Stimulated activated naive CD4-positive, alpha-beta T cell (primary cell): ENCODE results near the gene BRD7.

Experiments
- DNase-seq, 6 experiments: peaks; one replicate each; lab custom pipeline; 2025; lab: John Stamatoyannopoulos, UW

The BRD7 gene

DNA sequence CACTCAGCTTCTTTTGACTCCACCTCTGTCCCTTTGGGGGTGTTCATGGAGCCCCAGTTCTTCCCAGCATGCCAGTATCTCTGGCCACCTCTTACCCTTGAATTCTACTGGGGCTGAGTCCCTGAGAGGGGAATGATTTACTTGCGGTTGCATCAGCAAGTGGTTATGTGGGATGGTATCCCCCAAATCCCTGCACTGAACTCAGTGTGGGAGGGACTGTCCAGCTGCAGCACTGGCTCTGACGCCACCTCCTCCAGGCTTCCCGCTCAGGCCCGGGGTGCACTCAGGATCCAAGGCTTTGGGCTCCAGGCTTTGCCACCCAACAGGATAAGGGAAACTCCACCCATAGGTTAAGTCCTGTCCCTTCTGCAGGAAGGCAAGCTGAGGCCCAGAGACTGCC lies 21.1 kb upstream of the BRD7 start:
- no peak for DNase-seq

DNA sequence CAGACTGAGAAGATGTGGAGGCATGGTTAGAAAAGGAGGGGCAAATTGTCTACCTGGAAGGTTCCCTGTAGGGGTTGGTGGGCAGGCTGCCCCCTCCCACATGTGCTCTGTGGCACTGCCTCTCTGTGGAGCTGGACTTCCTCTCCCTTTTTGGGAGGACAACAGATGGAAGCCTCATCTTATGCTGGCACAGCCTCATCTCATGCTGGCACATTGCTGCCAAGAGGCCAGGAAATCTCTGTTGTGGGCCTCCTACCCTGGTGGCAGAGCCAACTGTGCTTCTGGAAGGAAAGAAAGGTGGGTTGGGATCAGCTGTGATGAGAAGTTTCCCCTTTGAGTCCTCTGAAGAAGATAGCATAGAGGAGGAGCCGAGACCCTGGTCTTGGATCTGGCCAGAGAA lies 19.7 kb upstream of the BRD7 start:
- no peak for DNase-seq

DNA sequence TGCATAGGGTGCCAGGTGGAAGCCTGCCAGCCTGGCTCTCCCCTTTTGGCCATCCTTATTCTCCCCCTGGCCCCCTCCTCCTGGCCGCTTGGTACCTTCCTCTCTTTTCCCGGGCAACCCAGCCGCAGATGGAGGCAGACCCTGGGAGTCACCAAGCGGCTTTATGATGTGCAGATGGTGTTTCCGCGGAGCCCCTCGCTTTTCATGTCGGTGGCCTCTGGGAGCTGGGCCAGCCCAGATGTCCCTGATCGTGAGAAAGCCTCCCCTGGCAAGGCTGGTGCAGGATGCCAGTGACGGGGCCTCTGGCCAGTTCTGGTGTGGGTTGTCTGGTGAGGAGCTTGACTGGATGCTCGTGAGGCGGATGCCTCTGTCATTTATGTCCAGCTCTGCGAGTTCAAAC lies 18.0 kb upstream of the BRD7 start:
- DNase-seq: no peak

DNA sequence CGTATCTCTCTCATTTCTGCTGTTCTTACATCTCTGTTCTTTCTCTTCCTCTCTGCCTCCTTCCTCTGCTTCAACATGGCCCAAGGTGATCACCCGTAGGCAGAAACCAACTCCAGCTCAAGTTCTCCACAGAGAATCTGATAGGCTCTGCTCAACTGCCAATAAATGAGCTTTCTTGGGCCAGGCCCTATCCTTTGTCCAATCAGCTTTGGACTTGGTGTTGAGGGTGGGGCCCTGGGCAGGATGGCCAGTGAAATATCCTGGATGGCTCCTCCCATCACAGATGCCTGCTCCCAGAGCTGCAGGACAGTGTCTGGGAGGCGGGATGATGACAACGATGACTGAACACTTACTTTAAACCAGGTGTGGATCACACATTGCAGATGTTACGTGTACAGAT lies 17.4 kb upstream of the BRD7 start:
- no peak for DNase-seq

DNA sequence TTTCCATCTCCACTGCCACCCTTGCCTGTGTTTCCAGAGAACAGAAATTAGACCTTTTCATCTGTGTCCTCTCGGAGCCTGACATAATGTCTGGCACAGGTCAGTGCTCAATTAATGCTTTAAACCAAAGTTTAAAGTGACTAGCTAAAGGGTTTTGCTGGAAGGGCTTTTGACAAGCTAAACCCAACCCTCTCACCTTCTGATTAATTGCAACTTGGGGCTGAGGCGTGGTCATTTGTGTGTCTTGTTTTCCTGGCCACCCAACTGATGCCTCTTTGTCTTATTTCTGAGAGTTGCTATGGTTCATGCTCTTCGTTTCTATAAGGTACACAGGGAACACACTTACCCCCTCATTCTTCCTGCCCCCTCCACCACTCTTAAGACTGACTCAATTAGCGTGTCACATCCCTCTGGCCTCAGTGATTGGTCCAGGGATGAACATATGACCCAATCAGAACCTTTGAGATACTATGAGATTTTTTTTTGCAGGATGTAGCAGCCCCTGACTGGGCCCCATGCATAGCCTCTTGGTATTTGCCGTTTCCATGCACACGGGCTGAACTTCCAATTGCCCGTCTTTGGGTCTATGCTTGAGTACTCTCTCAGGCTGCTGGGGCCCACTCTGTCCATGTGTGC lies 15.8 kb upstream of the BRD7 start:
- no peak for DNase-seq

DNA sequence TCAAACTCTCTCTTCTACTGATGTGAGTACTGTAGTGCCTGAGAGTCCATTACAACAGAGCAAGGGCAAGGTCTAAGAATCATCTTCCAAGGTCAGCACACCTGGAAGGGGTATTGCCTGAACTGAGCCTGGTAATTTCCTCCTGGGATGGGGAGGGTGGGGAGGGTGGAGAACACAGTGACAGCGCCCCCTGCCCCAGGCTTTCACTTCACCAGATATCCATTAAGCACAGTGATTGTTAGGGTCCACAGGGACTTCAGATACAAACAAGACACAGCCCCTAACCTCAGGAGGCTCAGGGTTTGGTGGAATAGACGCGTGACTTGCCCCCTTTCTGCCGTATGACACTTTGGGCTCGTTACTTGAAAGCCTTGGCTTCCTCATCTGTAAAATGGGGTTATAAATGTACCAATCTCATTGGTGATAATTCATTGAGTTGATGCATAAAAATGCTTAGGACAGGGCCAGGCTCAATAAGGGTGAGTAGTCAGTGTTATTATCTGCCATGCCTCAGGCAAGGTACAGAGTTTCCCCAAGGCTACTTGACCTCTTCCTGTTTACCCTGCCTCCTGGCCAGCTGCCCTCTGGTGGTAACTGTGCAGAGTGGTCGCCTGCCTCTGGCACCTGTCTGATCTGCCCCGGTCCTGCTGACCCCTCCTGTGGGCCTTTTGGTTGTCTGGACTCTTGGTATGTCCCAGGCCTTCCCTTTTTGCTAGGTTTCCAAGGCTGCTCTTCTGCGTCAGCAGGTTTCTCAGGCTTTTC lies 13.1 kb upstream of the BRD7 start:
- DNase-seq: no peak

DNA sequence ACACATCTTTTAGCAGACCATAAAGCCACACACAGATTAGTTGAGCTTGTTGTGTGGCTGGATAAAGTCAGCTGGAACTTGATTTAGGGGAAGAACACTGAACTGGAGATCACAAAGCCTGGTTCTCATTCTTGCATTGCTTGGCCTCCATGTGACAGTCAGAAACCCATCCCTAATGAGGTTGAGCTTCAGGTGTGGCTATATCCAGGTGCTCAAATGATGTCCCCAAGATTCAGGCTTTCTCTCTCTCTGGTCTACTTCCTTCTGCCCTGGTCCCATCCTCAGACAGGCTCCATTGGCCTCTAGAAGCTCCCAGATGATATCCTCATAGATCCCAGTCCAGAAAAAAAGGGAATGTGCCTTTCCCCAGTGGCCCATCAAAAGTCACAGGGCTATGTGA lies 9.6 kb upstream of the BRD7 start:
- DNase-seq: no peak

DNA sequence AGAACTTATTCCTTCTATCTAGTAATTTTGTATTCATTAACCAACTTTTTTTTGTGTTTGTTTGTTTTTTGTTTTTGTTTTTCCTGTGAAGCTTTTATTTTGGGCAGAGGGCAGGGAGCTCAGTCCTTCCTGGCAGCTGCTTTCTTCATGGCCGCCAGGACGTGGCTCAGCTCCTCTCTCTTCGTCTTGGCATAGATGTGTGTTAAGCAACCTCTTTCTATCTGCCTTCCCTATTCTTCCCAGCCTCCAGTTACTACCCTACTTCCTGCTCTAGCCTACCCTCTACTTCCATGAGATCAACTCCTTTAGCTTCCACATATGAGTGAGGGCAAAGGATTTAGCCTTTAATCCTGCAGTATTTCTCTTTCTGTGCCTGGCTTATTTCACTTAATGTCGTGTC lies 8.2 kb upstream of the BRD7 start:
- DNase-seq: no peak

DNA sequence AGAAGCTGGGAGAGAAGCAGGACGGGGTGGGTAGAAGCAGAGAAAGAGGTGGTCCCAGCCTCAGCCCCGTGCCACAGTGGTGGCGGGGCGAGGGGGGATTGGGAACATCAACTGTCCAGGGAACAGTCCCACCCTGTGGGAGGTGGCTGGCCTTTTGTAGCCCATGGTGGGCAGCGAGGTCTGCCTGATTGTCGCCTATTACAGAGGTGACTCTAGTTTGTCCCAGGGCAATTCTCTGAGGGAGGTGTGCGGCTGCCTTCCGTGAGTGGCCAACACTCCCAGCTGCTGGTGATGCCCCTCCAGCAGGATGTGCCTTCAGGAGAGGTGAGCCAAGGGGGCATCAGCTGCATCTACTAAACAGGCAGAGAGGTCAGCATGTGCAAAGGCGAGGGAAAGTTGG lies 5.0 kb upstream of the BRD7 start:
- no peak for DNase-seq

DNA sequence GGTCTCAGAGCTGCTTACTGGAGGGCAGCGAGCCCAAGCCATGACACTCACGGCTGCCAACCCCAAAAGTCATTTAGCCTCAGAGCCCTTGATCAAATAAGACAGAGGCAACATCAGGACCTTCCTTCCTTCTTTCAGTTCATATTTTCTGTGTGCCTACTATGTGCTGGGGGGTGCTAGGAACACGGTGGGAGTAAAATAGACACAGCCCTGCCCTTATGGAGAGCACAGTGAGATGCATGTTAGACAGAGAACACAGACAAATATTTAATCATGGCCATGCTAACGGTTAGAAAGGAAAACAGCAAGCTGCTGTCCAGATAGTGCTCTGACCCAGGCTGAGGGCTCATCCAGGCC lies 4.5 kb upstream of the BRD7 start:
- no peak for DNase-seq

DNA sequence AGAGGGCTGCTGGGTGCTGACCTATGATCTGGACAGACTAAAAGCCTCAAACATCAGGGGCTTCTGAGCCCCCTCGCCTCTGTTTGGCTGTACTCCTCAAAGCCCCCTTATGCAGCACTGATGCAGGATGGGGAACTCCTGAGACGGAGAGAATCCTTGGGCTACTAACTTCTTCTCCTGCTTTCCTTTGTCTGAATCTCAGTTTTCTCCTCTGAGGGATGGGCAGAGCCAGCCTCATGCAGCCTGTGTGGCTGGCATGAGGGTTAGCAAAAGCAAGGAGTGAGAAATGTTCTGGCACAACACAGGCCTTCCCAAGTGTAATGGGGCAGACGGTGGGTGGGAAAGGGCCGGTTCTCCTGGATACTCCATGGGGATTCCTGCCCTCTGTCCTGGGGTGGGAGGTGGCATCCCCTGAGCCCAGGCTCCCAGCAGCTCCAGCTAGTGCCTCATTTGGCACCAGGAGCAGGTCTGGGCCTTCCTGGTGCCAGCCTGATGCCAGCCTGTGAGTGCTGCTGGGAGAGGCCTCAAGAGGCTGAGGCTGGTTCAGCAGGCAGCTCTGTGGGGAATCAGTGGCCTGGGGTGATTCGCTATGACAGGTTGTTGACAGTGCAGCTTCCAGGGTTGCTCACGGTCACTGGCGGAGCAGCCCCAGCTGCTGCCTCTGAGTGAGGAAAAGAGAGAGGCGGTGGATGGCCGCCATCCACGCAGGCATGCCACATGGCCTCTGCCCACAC lies 4.0 kb upstream of the BRD7 start:
- no peak for DNase-seq

DNA sequence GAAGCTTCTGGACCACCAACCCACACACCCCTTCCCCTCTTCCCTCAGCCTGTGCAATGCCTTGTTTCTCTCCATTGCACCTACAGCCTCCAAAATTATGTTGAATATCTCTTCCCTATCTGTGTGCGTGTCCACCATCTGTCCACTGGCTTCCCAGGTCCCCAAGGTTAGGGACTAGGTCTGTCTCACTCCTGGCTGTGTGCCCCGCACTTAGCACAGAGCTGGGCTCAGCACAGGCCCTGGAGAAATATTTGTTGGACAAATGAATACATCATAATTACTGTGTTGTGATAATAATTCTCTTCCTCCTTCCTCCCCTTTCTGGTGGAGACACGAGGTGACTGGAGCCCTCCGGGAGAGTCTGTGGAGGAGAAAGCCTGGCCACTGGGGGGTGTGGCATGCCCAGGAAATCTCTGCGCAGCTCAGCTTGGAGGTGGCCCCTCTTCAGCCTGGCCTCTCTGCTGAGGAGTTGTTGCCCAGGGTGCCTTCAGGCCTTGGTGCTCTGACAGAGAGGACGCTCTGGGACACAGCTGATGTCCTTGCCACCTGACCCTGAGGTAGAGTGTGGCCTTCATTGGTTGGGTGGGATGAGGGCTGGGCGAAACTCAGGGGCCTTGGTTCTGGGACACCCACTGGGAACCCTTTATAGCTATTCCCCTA lies 3.3 kb upstream of the BRD7 start:
- no peak for DNase-seq

DNA sequence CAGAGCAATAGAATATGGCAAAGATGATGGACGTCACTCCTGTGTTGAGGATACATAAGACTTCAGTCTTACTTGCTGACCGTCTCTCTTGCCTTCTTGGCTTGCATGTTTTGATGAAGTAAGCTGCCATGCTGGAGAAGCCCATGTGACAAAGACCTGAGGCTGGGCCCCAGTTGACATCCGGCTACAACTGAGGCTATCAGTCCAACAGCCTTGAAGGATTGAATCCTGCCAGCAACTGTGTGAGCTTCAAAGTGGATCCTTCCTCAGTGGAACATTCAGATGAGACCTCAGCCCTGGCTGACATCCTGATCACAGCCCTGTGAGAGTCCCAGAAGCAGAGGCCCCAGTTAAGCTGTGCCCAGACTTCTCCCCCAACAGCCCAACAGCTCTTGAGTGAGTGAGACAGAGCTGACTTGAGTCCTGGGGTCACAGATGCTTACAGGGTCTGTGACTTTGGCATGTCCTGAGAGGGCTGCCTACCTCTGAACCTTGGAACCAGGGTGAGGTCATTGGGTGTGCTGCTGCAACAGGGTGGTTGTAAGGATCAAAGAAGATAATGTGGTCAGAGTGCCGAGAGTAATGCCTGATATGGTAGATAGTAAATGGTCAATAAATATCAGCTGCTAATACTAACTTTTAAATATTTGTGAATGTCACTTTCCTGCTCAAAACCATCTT lies 2.4 kb upstream of the BRD7 start:
- DNase-seq: no peak

DNA sequence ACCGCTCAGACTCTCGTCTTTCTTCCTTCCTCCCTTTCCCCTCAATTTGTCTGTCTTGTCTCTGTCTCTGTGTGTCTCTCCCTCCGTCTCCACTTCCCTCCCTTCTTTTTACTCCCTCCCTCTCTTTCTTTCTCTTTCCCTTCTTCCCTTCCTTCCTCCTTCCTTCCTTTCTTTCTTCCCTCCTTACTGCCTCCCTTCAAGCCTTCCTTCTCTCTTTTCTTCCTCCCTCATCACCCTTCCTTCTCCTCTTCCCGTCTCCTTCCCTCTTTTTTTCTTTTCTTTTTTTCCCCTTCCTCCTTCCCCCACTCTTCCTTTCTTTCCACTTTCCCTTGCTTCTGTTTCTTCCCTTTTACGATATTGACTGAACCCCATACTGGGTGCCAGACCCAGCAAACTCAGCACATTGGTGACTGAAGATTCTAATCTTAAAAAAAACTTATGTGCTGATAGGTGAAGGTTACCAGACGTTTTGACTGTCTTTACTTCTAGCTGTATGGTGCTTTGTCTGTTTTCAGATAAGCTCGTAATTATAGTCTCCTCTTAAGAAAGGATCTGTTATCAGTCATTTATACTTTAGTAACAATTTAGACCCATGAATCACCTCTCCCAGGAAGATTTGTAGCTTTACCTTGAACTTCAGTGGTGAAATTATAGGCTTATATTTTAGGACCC lies 481 bp upstream of the BRD7 start:
- DNase-seq: peak in 2 of 6 experiments; percentile 19 to 49

DNA sequence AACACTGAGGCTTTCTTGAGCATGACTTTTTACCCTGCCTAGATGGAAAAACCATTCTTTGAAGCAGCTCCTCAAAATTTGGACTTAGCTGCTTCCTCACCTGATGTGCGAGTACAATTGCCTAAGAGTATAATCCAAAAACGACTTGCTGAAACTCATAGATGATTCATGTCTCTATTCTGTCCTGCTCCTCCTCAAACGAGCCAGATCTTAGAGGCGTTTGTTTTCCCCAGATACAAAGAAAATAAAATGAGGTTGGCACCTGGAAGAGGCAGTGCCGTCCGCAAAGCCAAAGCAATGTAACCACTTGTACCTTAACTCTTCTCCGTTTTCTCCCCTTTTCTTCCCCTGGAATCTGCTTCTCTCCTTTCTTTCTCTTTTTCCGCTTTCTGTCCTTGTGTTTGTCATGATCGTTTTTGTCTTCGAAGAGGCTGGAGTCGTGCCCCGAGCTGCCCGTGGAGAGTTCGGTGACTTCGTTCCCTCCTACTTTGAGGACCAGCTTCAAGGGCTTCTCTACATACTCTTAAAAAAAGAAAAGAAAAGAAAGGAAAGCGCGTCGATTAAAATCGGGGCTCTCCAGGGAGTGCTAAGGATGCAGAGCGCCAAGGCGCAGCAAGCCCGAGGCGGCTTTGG lies 895 bp downstream of the BRD7 start:
- peak in 1 of 6 experiments; percentile 27 for DNase-seq

DNA sequence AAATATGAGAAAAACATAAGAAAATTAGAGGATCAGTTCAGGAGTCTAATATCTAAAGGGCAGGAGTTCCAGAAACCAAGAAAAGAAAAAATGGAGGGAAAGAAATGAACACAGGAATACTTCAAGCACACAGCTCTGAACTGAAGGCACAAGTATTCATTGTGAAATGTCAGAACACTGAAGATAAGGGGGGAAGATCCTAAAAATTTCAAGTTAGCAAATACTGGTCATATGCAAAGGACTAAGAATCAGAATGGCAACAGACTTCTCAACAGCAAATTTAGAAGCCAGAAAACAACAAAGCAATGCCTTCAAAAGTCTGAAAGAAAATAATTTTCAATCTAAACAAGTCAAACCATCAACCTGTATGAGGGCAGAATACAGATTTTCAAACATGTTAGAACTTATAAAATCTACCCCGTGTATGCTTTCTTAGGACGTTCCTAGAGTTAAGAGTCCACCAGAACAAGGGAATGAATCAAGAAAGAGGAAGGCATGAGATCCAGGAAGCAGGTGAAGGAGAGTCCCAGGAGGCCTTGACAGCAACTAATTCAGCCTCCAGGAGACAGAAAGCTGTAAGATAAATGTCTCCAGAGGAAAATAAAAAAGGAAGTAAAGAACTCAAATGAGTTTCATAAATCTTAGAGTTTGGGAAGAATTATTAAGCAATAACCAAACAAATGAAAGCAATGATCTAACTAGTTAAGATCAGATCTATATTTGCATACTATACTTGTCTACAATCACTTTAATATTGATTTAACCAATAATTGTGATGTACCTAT lies 2.8 kb downstream of the BRD7 start:
- DNase-seq: no peak

DNA sequence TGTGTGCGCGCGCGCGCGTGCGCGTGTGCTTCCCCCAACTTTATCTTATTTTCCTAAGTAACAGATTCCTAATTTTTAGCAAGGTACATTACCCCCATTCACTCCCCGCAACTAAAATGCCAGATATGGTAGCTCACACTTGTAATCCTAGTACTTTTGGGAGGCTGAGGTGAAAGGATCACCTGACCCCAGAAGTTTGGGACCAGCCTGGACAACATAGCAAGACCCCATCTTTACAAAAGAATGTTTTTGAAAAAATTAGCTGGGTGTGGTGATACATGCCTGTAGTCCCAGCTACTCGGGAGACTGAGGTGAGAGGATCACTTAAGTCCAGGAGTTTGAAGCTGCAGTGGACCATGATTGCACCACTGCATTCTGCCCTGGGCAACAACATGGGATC lies 5.1 kb downstream of the BRD7 start:
- no peak for DNase-seq

DNA sequence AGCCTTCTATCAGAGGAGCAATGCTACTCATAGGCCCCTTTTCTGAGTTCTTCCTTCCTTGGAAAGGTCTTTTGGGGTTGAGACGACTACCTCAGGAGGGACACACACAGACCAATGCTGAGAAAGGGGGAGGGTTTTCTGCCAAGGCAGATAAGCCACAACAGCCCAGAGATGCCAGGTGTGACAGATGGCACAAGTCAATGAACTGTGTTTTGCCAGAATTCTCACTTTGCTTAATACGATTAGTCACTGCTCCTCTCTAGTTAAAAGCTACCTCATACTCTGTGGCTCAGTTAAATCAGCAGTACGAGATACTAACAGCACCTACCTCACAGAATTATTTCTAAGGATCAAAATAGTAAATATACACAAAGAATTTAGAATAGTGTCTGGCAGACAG lies 8.0 kb downstream of the BRD7 start:
- no peak for DNase-seq

DNA sequence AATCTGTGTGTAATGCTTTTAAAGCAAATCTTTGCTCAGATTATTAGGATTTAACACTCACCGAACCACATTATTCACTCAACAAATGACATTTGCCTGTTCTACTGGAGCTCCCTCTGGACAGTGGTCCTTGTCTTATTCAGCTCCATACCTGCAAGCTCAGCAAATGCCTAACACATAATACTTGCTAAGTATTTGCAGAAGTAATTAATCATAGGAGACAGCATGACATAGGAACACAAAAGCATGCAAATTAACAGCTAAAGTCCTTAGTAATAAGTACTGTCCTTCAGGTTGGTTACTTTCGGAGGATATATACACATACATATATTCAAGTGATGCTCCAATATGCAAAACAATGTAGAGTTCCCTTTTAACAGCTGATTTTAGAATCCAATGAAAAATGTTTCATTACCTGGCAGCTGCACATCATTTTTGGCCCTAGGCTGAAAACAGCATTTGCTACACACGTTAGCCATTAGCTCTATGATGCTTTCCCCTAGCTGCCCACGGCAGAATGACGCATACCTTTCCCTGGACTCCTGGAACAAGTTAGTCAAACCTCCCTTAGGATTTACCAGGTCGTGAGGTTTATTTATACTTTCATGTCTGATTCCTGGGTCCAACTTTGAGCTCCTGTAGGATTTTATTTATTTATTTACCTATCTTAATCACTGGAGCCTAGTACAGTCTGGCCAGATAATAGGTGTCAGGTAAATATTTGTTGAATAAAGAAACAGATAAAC lies 8.6 kb downstream of the BRD7 start:
- DNase-seq: no peak

DNA sequence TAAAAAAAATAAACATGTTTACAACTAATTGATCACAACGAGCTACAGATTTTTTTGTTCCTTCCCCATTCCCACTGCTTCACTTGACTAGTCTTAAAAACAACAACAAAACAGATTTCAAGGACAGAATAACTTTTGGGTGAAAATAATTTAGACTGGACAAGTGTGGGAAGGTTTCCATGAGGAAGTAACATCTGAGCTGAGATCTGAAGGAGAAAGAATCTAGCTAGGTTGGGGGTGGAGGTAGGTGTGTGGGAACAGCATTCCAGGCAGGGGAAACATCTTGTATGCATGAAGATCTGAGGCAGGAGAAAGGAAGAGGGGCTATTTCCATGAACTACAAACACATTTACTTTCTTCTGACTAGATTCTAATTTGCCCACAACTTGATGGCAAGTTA lies 9.2 kb downstream of the BRD7 start:
- DNase-seq: no peak
